H9 (cell line): Measurements from ENCODE around the gene VPREB3. TPM values are rescaled to one million over a fixed set of nuclear protein-coding genes. Genes with fewer than 3 reads are reported as not detected.

Experiments used
- DNase-seq: peaks from one replicate; pipeline ENCODE4 v3.0.0-alpha.2; 2017
- H2AFZ ChIP-seq: one replicate; pipeline ENCODE4 v1.6.1; 2013; ENCODE audit warnings: mild to moderate bottlenecking, low read length, control low read depth, moderate library complexity
- H2AK5ac ChIP-seq: 2 replicates; pipeline ENCODE4 v1.6.1; 2013; ENCODE audit warnings: low read length, control low read depth, mixed read lengths; ENCODE audit not compliant: insufficient read length
- H2BK120ac ChIP-seq: one replicate; pipeline ENCODE4 v1.6.1; 2013; ENCODE audit warnings: low read depth, mild to moderate bottlenecking, low read length, control low read depth, inconsistent platforms; ENCODE audit not compliant: poor library complexity, severe bottlenecking
- H2BK12ac ChIP-seq: 2 replicates; pipeline ENCODE4 v1.6.1; 2013; ENCODE audit warnings: low read length, control low read depth, mixed read lengths, low read depth; ENCODE audit not compliant: insufficient read length
- H2BK15ac ChIP-seq: 2 replicates; pipeline ENCODE4 v1.6.1; 2013; ENCODE audit warnings: low read depth, low read length, control low read depth
- H2BK20ac ChIP-seq: one replicate; pipeline ENCODE4 v1.6.1; 2013; ENCODE audit warnings: low read depth, mild to moderate bottlenecking, low read length, control low read depth, inconsistent platforms; ENCODE audit not compliant: poor library complexity, severe bottlenecking
- H2BK5ac ChIP-seq: 2 replicates; pipeline ENCODE4 v1.6.1; 2013; ENCODE audit warnings: low read length, control low read depth, mixed read lengths; ENCODE audit not compliant: insufficient read length
- H3K14ac ChIP-seq: 2 replicates; pipeline ENCODE4 v1.6.1; 2013; ENCODE audit warnings: low read length, control low read depth; ENCODE audit not compliant: insufficient read depth
- H3K18ac ChIP-seq: 2 replicates; pipeline ENCODE4 v1.6.1; 2013; ENCODE audit warnings: low read depth, mild to moderate bottlenecking, mixed read lengths, low read length, control low read depth; ENCODE audit not compliant: insufficient read length
- H3K23ac ChIP-seq: 2 replicates; pipeline ENCODE4 v1.6.1; 2013; ENCODE audit warnings: low read length, control low read depth, mixed read lengths, low read depth; ENCODE audit not compliant: insufficient read length
- H3K23me2 ChIP-seq: 2 replicates; pipeline ENCODE4 v1.6.1; 2013; ENCODE audit warnings: low read depth, mild to moderate bottlenecking, mixed read lengths, low read length, control low read depth; ENCODE audit not compliant: insufficient read length, poor library complexity, severe bottlenecking
- H3K27ac ChIP-seq: 2 replicates; pipeline ENCODE4 v1.5.1; 2013; ENCODE audit warnings: low read length, control low read depth, mixed read lengths, low read depth; ENCODE audit not compliant: insufficient read length
- H3K27me3 ChIP-seq: 2 replicates; pipeline ENCODE4 v1.6.1; 2013; ENCODE audit warnings: low read length, control low read depth, inconsistent platforms; ENCODE audit not compliant: insufficient read depth
- H3K4ac ChIP-seq: 2 replicates; pipeline ENCODE4 v1.6.1; 2013; ENCODE audit warnings: low read depth, mild to moderate bottlenecking, control low read depth, inconsistent platforms, low read length, moderate library complexity
- H3K4me1 ChIP-seq: 2 replicates; pipeline ENCODE4 v1.6.1; 2013; ENCODE audit warnings: low read length, control low read depth, inconsistent platforms; ENCODE audit not compliant: insufficient read depth
- H3K4me2 ChIP-seq: 2 replicates; pipeline ENCODE4 v1.6.1; 2013; ENCODE audit warnings: low read length, control low read depth, mixed read lengths; ENCODE audit not compliant: insufficient read length, insufficient read depth
- H3K56ac ChIP-seq: 2 replicates; pipeline ENCODE4 v1.6.1; 2013; ENCODE audit warnings: low read depth, mild to moderate bottlenecking, mixed read lengths, low read length, control low read depth; ENCODE audit not compliant: insufficient read length
- H3K79me1 ChIP-seq: 2 replicates; pipeline ENCODE4 v1.6.1; 2013; ENCODE audit warnings: low read depth, mild to moderate bottlenecking, moderate library complexity, low read length, control low read depth, inconsistent platforms; ENCODE audit not compliant: insufficient read depth, poor library complexity, severe bottlenecking
- H3K79me2 ChIP-seq: 2 replicates; pipeline ENCODE4 v1.6.1; 2013; ENCODE audit warnings: low read length, control low read depth, inconsistent platforms; ENCODE audit not compliant: insufficient read depth
- H3K9ac ChIP-seq: 2 replicates; pipeline ENCODE4 v1.6.1; 2013; ENCODE audit warnings: low read length, control low read depth, mixed read lengths; ENCODE audit not compliant: insufficient read length; ENCODE audit errors: extremely low read depth
- H3K9me3 ChIP-seq: one replicate; pipeline ENCODE4 v1.6.1; 2013; ENCODE audit warnings: low read depth, low read length, inconsistent platforms; ENCODE audit not compliant: control insufficient read depth
- H3T11ph ChIP-seq: one replicate; pipeline ENCODE4 v1.6.1; 2013; ENCODE audit warnings: mild to moderate bottlenecking, low read length, control low read depth, inconsistent platforms
- H4K20me1 ChIP-seq: one replicate; pipeline ENCODE4 v1.6.1; 2013; ENCODE audit not compliant: control insufficient read depth, insufficient read length, insufficient read depth
- H4K5ac ChIP-seq: 2 replicates; pipeline ENCODE4 v1.6.1; 2013; ENCODE audit warnings: low read depth, mild to moderate bottlenecking, mixed read lengths, low read length, control low read depth; ENCODE audit not compliant: insufficient read length
- H4K8ac ChIP-seq: replicated peaks from 2 replicates; pipeline ENCODE4 v1.6.1; 2013; ENCODE audit warnings: low read length, control low read depth, mixed read lengths, low read depth; ENCODE audit not compliant: insufficient read length
- H4K91ac ChIP-seq: 2 replicates; pipeline ENCODE4 v1.6.1; 2013; ENCODE audit warnings: low read depth, mild to moderate bottlenecking, moderate library complexity, mixed read lengths, low read length, control low read depth; ENCODE audit not compliant: insufficient read length
- H3K27ac Mint-ChIP-seq, 3 experiments: 2 replicates in 2 of 3; 3 replicates in 1 of 3; pipeline ENCODE4 v1.8.0; 2020 to 2021; ENCODE audit warnings: mixed read lengths in 3 of 3, mild to moderate bottlenecking in 1 of 3, moderate library complexity in 1 of 3
- H3K27me3 Mint-ChIP-seq: 2 replicates; pipeline ENCODE4 v1.8.0; 2021; ENCODE audit warnings: low read depth, mild to moderate bottlenecking, moderate library complexity, mixed read lengths
- H3K36me3 Mint-ChIP-seq, 3 experiments: 2 replicates in 2 of 3; 3 replicates in 1 of 3; pipeline ENCODE4 v1.8.0; 2020 to 2021; ENCODE audit warnings: low read depth in 3 of 3, mixed read lengths in 3 of 3; ENCODE audit not compliant: insufficient read depth in 1 of 3
- H3K4me1 Mint-ChIP-seq, 2 experiments: 2 replicates each; pipeline ENCODE4 v1.8.0; 2020; ENCODE audit warnings: mixed read lengths in 2 of 2
- H3K4me3 Mint-ChIP-seq, 2 experiments: 2 replicates in 1 of 2; 3 replicates in 1 of 2; pipeline ENCODE4 v1.8.0; 2020 to 2021; ENCODE audit warnings: mild to moderate bottlenecking in 2 of 2, mixed read lengths in 2 of 2, moderate library complexity in 1 of 2
- H3K9me3 Mint-ChIP-seq, 2 experiments: 2 replicates in 1 of 2; 3 replicates in 1 of 2; pipeline ENCODE4 v1.8.0; 2020; ENCODE audit warnings: mild to moderate bottlenecking in 2 of 2, mixed read lengths in 2 of 2, moderate library complexity in 1 of 2
- WGBS: extraction: QIAGEN DNeasy Blood & Tissue Kit; methylation state at CpG from one replicate; pipeline ENCODE4 v1.1.7; 2013; ENCODE audit warnings: missing lambda C conversion rate, low lambda C conversion rate, mixed read lengths; ENCODE audit not compliant: insufficient read length; ENCODE audit errors: extremely low coverage; 5-methylcytosine and 5-hydroxymethylcytosine counted together
- total RNA-seq: library from RNA; stranded (reverse); gene quantifications from 2 replicates; pipeline ENCODE4 v1.2.1, GENCODE V29; 2021
- TF ChIP-seq, protein P1 (sequence below): fragments of 200-600 bp; sonication (generic); conservative IDR thresholded peaks from 3 replicates; pipeline ENCODE4 v1.8.0; 2021; ENCODE audit warnings: antibody characterized with exemption, mild to moderate bottlenecking

VPREB3 gene
- total RNA-seq, 1 experiment from 2014 or later: 0.50 TPM

- TF ChIP-seq, protein P1, sequence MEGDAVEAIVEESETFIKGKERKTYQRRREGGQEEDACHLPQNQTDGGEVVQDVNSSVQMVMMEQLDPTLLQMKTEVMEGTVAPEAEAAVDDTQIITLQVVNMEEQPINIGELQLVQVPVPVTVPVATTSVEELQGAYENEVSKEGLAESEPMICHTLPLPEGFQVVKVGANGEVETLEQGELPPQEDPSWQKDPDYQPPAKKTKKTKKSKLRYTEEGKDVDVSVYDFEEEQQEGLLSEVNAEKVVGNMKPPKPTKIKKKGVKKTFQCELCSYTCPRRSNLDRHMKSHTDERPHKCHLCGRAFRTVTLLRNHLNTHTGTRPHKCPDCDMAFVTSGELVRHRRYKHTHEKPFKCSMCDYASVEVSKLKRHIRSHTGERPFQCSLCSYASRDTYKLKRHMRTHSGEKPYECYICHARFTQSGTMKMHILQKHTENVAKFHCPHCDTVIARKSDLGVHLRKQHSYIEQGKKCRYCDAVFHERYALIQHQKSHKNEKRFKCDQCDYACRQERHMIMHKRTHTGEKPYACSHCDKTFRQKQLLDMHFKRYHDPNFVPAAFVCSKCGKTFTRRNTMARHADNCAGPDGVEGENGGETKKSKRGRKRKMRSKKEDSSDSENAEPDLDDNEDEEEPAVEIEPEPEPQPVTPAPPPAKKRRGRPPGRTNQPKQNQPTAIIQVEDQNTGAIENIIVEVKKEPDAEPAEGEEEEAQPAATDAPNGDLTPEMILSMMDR: no peak
- H2BK20ac ChIP-seq: no peak overlapping the region
- H3K9me3 ChIP-seq: no peaks in the 10 kb centered on the region
- no peak overlapping the region for H2AK5ac ChIP-seq
- Mint-ChIP-seq H3K27me3 (peaks cover 8% of the 10 kb centered on the region), H3K27ac (no peak overlapping the region), H3K4me1 (peaks cover 19 to 47% of the 10 kb centered on the region in 2 experiments), H3K36me3 (no peaks in the 10 kb centered on the region; a peak in 1 of 7 replicates), H3K4me3 (no peak overlapping the region; a peak in 3 of 5 replicates), H3K9me3 (no peaks in the 10 kb centered on the region; a peak in 1 of 5 replicates)
- no peaks in the 10 kb centered on the region for H3K79me1 ChIP-seq
- no peak overlapping the region for H2BK120ac ChIP-seq
- no peaks in the 10 kb centered on the region for H3K27me3 ChIP-seq
- no peaks in the 10 kb centered on the region for H4K20me1 ChIP-seq
- peak overlapping the region; percentile 68; the same call in 1 of the 2 replicates for H2BK15ac ChIP-seq
- no peak overlapping the region for H3T11ph ChIP-seq
- no peak overlapping the region for H3K56ac ChIP-seq
- no peak overlapping the region for H3K27ac ChIP-seq
- no peak overlapping the region for H4K91ac ChIP-seq
- no peak overlapping the region for H3K18ac ChIP-seq
- no peak overlapping the region for H4K5ac ChIP-seq
- H3K23ac ChIP-seq: no peak overlapping the region
- H3K4ac ChIP-seq: no peak overlapping the region
- no peak for DNase-seq
- no peak overlapping the region; the same call in 1 of the 2 replicates for H3K14ac ChIP-seq
- no peak overlapping the region for H2BK12ac ChIP-seq
- peaks cover 8% of the 10 kb centered on the region for H3K23me2 ChIP-seq
- WGBS: no CpG with 5 or more reads among the region's 16 CpGs
- no peak overlapping the region for H2AFZ ChIP-seq
- no peak overlapping the region for H2BK5ac ChIP-seq
- no peak overlapping the region for H4K8ac ChIP-seq
- H3K4me2 ChIP-seq: no peak overlapping the region
- no peaks in the 10 kb centered on the region for H3K79me2 ChIP-seq
- no peak overlapping the region for H3K9ac ChIP-seq
- no peaks in the 10 kb centered on the region; the same call in 1 of the 2 replicates for H3K4me1 ChIP-seq
Measured at GRCh38 chr22:23752750-23753149, 1.5 kb downstream of the VPREB3 start.
